Stimulated activated CD4-positive, alpha-beta T cell treated with anti-CD3 and anti-CD28 coated beads, Interleukin-2, amount 100 ng/mL, for 24 hours (primary cell): ENCODE measurements around the gene SMIM44.
"Not testable (repeated sequence)": the region's sequence is repeated elsewhere in the genome, so short reads cannot be mapped to it uniquely, and the experiment has no call there.

Experiments
- DNase-seq, 2 donors: peaks; one replicate each; pipeline ENCODE4 v3.0.0-alpha.2; 2020

The SMIM44 gene

DNA sequence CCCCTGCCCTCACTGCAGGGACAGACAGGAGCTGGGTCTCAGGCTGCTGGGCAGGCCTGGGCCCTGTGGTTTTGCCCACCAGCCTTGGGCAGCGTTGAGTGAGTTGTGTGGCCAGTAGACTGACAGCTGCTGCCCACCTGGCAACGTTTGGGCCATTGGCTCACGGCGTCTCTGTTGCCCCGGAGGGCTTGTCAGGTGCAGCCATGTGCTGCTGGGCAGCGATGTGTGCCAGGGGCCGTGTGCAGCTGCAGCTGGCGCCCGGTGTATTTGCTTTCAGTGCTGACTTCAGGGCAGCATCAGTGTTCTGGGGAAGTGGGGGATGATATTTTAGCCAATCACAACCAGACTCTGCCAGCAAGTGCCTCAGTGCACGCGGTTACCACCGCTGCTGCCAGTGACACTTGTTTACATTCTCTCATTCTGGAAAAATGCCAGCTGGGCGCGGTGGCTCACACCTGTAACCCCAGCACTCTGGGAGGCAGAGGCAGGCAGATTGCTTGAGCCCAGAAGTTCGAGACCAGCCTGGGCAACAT is 33.5 kb upstream of the SMIM44 start:
- no peak for DNase-seq

DNA sequence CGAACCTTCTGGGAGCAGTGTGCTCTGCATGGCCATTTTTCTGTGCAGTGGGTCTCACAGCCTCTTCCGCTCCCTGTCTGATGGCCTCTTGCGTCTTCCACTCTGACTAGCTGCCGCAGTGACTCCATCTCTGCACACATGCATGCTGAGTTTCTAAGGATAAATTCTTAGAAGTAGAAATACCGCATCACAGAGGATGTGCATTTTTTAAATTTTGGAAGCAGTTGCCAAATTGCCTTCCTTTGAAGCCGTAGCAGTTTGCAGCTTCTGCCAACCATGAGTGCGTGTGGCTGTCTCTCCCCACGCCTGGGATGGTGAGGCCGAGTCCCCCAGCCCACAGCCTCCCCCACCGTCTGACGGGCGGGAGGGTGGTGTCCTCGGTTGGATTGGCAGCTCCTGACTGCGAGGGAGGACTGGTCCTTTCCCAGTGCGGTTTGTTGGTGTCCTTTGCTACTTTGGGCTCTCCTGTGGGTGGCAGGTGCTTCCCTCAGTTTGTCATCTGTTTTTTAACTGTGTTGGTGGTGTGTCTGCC is 32.7 kb upstream of the SMIM44 start:
- no peak for DNase-seq

DNA sequence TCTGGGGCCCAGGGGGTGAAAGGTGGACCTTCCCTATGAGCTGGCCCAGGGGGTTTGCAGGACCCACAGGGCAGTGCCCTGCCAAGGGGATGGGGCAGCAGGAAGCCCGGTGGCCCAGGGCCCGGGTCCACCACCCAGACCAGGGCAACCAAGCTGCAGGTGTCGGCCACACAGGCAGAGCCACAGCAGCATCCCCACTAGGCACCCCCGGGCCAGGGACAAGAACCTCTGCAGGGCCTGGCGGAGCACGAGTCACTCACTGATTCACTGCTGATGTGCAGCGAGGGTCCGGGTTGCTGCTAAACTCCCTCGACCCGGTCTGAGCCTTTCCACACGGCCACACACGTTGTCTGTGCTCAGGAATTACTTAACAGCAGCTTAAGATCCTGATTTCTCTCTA is 31.7 kb upstream of the SMIM44 start:
- no peak for DNase-seq

DNA sequence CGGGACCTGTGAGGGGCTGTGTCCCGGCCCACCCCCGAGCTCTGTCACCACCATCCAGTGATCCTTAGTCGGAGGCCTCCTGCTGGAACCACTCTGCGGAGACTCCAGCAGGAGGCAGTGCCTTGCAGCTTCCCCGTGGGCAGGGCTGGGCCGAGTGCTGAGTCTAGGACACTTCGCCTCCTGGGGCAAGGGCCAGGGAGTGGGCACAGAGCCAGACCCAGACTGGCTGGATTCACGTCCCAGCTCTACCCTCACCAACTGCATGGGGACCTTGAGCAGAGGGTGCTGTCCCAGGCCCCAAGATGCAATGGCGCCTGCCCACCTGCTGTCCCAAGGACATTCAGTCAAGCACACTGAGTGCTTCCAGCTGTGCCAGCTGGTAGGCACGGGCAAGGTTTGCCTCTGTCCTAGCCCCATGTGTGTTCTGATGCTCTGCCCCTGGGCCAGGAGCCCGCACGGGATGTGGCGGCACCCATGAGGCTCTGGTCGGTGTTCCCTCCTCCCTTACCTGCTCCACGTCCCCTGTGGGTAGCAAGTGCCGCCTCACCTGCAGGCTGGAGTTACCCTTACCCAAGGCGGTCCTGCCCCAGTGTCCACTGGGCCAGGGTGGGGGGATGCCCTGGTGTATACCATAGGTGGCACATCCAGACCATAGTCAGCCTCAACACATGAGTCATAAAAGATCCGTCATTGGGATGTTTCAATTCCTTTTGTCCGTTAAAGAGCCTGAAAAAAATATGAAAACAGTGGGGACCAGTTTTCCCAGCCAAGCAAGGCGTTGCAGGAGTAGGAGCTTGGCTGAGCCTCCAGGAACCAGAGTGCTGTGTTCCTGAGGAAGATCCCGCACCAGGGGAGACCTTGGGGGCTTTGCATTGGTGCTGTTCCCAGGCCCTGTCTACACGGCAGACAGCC is 30.2 kb upstream of the SMIM44 start:
- no peak for DNase-seq

DNA sequence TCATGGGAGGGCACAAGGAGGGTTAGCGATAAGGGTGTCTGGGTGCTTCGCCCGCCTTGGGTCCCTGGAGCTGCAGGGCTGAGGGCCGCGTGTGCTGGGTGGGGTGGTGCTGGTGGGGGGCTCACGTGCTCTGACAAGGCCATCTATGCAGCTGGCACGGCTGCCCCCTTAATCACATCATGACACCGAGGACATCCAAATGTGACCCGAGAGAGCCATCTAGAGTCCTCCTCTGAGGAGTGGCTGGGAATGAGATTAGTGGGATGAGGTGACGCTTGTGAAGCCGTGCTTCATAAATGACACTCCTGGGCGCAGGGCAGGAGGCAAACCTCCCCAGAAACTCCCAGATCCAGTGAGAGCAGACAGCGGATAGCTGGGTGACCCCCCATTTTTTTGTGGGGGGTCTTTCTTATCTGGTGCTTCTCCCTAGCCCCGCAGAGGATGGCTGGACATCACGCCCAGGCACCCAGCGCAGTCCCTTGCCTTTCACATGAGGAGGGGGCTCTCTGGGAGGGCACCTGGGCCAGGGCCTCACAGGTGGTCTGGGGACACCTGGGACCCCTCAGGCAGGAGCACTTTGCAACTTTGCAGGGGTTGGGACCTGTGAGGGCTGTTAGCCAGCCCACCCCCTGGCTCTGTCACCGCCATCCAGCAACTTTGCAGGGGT is 29.5 kb upstream of the SMIM44 start:
- no peak for DNase-seq

DNA sequence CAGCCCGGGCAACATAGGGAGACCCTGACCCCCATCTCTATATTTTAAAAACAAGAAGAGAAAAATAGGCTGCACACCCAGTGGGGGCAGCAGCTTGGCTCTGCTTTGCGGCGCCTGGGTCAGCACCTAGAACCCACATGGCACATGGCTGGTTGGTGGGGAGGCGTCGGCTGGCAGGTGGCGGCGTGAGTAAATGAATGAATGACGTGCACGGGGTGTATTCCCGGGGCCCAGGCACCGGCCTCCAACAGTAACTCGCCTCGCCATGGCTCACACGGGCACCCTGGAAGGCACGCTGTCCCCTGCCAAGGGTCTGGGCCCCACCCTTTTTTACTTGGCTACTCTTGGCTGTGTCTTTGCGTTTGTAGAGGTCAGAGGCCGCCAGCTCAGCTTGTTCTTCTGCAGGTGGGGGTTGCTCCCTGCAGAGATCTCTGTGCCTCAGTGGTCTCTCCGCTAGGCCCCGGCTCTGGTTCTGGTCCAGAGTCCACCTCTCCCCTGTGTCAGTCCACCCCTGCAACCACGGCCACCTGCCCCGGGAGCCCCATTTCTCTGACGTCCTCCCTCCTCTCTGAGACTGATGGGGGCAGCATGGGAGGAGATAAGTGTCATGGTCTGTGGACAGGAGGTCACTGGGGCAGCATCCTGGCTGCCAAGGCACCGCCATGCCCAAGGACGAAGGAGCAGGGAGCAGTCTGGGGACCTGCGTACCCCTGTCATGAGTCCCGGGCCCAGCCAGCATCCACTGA is 28.4 kb upstream of the SMIM44 start:
- no peak for DNase-seq

DNA sequence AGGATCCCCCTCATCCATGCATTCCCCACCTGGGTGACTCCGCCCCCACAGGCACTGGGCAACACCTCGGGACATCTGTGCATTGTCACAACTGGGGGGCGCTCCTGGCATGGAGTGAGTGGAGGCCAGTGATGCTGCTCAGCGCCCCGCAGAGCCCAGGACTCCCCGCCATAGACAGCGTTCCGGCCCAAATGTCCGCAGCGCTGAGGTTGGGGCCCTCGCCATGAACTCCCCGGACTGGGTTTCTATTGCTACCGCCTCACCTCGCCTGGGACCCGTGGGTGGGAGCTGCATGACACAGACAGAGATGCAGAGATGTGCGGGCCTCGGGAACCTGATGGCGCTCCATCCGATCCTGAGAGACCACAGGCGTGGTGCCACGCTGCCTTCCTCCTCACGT is 27.5 kb upstream of the SMIM44 start:
- no peak for DNase-seq

DNA sequence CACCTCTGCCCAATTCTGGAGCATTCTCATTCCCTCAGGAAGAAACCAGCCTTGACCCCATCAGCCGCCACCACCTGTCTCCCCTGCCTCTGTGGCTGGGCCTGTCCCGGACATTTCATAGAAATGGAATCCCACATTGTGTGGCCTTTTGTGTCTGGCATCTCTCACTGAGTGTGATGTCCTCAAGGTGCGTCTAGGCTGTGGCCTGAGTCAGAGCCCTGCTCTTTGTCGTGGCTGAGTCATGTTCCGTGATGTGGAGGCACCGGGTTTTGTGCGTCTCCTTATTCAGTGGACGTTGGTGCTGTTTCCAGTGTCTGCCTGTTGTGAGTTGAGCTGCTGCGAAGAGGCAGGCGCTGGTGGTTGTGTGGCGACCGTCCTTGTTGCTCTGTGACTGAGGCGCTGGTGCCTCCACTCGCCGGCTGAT is 26.3 kb upstream of the SMIM44 start:
- peak; percentile 38 to 55 for DNase-seq

DNA sequence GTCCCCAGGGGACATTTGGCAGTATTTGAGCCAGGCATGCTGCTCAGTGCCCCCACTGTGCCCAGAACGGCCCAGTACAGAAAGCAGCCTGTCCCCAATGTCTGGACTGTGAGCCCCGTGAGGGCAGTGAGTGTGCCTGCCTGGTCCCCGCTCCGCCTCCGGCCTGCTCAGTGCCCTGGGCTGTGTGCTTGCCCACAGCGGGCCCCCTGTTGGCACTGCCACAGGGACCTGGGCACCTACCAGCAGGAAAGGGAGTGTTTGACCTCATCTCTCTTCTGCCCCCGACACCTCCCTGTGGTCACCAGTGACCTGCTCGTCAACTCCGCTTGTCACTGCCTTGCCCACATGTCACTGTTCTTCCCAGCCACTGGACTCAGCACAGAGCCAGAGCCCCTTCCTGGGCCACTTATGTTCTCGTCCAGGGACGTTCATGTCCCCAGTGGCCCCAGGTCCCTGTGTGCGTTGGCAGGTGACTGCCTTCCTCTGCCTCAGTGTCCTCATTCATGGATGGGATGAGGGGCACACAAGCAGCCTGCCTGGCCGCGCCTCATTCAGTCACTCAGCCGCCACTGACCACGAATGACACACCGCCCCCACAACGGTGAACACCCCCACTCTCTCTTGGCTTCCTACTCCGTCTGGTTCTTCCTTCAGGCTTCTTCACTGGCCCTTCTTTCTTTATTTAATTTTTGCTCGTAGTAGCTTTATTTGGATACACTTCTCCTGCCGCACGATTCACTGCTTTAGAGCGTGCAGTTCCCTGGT is 25.7 kb upstream of the SMIM44 start:
- DNase-seq, result peak in 1 of 2 donors; percentile 16

DNA sequence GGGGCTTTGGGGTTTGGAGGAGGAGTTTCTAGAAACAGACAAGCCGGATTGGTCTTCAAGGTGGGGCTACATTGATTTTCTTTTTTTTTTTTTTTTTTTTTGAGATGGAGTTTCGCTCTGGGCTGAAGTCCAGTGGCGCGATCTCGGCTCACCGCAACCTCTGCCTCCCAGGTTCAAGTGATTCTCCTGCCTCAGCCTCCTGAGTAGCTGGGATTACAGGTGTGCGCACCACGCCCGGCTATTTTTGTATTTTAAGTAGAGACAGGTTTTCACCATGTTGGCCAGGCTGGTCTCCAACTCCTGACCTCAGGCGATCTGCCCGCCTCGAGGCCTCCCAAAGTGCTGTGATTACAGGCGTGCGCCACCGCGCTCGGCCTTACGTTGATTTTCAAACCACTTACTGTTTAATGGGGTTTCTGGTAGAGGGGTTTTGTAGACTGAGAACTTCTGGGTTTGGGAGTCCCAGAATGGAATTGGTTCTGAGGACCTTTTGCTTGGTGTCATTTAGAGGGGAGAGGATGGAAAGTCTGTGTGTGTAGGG is 24.9 kb upstream of the SMIM44 start:
- not testable (repeated sequence) for DNase-seq

DNA sequence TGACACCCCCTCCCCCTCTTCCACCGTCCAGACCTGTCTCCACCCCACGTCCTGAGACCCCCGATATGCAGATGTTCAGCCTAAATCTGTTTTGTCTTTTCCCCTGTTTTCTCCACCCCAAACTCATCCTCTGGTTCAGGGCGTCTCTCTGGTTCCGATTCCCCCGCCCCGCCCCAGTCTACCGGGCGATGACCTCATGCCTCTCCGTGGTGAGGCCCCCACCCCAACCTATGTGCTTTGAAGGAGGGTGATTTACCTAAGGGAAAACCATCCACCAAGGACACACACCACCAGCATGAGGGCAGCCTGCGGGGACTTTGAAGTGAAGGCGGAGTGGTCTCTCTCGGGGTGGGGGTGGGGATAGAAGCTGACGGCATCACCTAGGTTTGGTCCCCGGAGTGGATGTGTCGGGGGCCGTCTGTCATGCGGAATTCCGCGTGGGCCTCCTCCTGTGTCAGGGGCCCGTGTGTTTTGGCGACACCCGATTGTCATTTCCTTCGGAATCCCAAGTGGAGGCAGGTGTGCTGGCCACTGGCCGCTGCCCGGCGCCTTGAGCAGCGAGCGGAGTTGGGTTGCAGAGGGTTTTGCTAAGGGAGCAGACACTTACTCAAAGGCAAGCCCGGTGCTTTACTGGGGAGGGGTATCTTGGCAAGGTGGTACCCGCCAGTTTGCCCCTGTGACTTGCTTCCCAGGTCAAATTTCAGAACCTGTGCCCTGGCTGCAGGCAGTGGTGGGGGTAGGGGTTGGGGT is 24.3 kb upstream of the SMIM44 start:
- DNase-seq, result peak; percentile 48 to 51

DNA sequence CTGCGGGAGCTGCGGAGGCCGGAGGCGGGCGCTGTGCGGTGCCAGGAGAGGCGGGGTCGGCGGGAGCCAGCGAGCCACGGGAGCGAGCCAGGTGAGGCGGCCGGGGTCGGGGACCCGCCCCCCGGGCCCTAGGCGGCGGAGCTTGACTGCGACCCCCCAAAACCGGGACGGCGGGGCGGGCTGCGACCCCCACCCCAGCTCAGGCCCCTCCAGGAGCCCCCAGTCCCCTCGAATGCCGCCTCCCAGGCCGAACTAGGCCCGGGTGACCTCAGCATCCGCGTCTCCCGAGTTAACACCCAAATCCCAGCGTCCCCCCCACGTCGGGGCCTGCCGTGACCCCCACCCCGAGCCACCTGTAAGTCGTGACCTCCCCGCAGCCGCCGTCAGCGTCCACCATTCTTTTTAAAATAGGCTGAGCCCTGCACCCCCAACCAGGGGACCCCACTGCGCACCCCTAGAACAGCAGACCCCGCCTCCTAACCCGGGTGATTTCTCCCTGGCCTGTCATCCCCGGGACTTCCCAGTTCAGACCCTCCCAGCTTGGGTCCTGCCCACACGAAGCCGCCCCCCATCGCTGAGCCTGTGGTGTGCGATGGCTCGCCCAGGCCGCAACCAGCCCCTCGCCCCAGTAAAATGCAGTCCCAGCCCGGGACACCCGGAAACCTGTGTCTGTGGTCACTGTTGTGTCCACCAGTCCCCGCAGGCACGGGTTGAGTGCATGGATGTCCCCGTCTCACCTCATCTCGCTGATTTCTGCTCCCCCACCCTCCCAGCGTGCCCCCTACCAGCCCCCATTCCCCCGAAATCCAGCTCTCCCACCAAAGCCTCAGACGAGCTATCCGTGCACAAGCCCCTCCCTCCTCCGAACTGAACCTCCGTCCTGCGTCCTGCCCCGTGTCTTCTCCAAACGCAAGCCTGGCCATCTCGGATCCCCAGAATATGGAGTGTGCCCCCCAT is 23.4 kb upstream of the SMIM44 start:
- peak; percentile 33 to 40 for DNase-seq

DNA sequence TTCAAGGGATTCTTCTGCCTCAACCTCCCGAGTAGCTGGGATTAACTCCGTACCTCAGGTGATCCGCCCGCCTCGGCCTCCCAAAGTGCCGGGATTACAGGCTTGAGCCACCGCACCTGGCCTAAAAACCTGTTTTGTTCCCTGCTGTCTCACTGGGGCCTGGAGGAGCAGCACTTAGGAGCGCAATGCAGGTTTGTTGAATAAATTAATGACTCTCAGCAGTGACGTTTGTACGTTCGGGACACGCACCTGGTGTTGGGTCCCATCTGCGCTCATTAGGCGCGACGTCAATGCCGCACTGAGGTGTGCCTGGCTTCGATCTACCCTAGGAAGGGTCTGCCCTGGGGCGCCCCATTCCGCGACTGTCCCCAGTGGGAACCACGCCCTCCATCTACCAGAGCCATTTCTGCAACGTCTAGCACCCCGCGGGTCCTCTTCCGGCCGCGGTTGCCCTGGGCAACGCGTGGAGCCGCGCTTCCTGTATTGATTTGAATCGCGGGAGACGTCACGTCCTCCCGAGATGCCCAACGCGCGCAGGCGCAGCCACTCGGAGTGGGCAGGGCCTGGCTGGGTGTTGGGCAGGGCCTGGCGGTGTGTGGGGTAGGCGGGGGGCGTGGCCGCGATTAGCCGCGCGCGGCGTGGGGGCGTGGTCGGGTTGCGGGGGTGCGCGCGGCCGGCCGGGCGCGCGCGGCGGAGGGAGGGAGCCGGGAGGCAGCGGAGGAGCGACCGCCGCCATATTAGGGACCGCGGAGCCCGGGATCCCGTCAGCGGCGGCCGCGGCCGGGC is 22.6 kb upstream of the SMIM44 start, which contains the start of gene FZR1:
FZR1 (plus strand) TSS at position 714 of the 786 bp plus-strand sequence. CDS start 16,679 bp downstream, outside the sequence.
- peak; percentile 99 to 100 for DNase-seq

DNA sequence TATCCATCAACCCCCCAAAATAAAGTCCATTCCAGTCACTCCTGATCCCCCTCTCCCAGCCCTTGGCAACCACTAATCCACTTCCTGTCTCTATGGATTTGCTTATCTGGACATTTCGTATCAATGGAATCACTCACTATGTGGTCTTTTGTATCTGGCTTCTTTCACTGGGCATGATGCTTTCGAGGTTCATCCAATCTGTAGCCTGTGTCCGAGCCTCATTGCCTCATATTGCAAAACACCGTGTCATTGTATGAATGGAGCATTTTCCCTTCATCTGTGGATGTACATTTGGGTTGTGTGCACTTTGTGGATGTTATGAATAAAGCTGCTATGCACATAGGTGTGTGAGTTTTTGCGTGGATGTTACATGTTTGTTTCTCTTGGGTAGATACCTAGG is 21.5 kb upstream of the SMIM44 start:
- no peak for DNase-seq

DNA sequence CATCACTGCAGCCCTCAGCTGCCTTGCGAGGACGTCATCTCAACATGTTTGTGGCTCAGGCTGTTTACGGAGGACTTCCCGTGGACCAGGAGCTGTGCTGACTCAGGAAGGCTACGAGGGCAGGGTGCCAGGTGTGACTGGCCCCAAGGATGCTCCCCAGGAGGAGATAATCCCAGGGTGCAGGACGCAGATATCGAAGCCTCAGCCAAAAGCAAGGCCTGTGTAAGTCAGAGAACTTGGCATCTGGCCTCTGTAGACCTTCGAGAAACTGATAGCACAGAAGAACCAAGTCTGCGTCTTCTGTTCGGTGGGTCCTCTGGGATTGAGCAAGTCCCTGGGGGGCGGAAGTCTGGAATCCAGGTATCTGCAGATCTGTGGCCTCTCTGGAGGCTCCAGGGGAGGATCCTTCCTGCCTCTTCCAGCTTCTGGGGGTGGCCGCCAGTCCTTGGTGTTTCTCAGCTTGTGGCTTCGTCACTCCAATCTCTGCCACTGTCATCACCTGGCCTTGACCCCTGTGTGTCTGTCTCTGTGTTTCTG is 19.9 kb upstream of the SMIM44 start:
- no peak for DNase-seq

DNA sequence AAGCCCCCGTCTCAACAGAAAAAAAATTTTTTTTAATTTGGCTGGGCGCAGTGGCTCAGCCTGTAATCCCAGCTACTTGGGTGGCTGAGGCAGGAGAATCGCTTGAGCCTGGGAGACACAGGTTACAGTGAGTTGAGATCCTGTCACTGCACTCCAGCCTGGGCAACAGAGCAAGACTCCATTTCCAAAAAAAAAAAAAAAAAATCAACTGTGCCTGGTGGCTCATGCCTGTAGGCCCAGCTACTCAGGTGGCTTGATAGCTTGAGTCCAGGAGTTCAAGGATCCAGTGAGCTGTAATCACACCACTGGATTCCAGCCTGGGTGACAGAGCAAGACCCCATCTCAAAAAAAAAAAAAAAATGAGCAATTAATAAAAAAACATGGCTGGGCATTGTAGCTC is 18.5 kb upstream of the SMIM44 start:
- DNase-seq, result no peak

DNA sequence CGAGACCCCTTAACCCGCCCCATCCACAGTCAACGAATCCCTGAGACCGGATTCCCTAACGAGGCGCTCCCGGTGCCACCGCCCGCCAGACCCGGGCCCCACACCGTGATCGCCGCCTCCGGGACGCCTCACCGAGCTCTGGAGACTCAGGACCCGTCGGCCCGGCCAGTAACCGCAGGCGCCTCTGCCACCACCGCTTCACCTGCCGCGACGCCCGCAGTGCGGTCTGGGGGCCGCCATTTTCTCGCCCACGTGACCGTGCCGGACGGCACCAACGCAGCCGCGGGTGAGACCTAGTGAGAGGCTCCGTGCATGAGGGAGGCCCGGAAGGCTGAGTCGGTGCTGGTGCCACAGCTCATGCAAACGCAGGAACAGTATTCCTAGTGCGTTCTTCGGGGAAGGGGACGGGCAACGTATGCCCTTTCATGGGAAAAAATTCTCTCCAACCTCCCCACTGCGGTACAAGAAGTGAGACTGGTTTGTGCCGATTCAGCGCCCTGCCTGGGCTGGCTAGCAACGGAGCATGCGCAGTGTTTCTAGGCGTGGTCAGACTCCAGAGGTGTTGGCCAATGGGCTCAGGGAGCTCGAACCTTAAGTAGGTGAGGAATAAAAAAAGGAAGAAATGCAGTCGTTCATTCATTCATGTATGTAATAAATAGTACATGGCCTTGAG is 17.3 kb upstream of the SMIM44 start, which contains the start of gene DOHH:
DOHH (minus strand) TSS at position 246 of the 673 bp plus-strand sequence. CDS start 3,860 bp downstream, outside the sequence.
- DNase-seq, result peak; percentile 96
